NCI-H2196 treated with DMSO at 0.1 percent for 48 hours (cell line): Measurements from ENCODE around the gene CPNE4.

Experiments used
- DNase-seq: peaks from one replicate; lab custom pipeline; 2025; ENCODE audit not compliant: unreplicated experiment; lab: John Stamatoyannopoulos, UW

Gene CPNE4

DNA sequence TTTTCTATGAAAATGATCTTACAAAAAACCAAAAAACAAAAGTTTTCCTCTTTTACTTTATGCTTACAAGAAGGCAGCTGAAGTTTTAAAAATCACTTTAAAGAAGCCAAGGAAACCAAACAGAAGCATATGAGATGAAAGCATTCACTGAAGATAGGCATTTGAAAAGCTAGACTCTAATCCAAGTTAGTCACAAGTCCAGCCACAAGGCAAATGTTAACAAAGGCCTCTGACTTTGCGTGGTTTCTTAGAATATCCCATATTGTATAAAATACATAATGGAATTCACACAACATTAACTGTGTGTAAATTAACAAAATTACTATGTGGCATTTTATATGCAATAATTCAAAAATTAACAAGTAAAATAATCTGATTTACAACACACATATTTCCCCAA lies 549.7 kb downstream of the CPNE4 start:
- DNase-seq = no peak

DNA sequence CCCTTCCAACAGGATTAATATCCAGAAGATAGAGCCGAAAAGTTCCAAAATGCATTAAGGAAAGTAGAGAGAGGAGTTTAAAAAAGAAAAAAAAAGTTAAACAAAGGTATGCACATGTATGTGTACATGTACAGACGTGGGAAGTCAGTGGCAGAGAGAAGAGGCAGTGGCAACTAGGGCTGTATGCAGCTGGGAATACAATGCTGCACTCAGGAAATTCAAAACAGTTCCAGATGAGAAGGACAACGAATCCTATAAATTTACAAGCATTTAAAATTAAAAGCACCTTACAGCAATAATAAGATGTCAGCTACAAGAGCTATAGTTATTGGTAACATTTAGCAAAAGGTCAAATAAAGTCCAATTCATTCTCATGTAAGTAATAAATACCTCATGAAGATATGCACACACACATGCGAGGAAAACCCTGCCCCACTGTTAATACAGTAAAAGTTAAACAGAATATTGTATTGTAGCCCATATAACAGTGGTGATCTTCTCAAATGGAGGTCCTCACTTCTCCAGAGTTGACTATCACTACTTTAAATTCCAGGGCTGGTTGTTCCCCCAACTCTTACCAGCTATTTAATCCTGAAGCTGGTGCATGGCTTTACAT lies 550.2 kb downstream of the CPNE4 start:
- DNase-seq = no peak
